Measurements from ENCODE around the gene C5orf52.

GRCh38 chr5:157680239-157680638 is 8.9 kb downstream of the C5orf52 start:
- TF ChIP-seq BHLHE40 (IDR thresholded peaks at IDR 0.05; ENCODE audit: borderline replicate concordance) (no peak), FOXM1 (IDR thresholded peaks at IDR 0.05; ENCODE audit: borderline replicate concordance) (no peak), FOXA1 (IDR thresholded peaks at IDR 0.05) (no peak), FOXK2 (IDR thresholded peaks at IDR 0.05) (no peak), ELF4 (IDR thresholded peaks at IDR 0.05) (no peak), SP1 (IDR thresholded peaks at IDR 0.05) (no peak), NFRKB (IDR thresholded peaks at IDR 0.05) (no peak), CTBP1 (IDR thresholded peaks at IDR 0.05; ENCODE audit: borderline replicate concordance) (no peak), L3MBTL2 (conservative IDR thresholded peaks at IDR 0.05) (no peak), SUZ12 (IDR thresholded peaks at IDR 0.05) (no peak), ARNT (IDR thresholded peaks at IDR 0.05) (no peak), LEF1 (IDR thresholded peaks at IDR 0.05; ENCODE audit: borderline replicate concordance) (no peak)
